HG02938 (cell line): Measurements from ENCODE around the gene STK40.

ENCODE experiments used
- ATAC-seq: cut with Tn5 transposase; IDR thresholded peaks from one replicate; pipeline ENCODE4 v1.9.1; 2021; ENCODE audit warnings: mild to moderate bottlenecking, moderate library complexity; ENCODE audit not compliant: unreplicated experiment

Gene STK40

DNA sequence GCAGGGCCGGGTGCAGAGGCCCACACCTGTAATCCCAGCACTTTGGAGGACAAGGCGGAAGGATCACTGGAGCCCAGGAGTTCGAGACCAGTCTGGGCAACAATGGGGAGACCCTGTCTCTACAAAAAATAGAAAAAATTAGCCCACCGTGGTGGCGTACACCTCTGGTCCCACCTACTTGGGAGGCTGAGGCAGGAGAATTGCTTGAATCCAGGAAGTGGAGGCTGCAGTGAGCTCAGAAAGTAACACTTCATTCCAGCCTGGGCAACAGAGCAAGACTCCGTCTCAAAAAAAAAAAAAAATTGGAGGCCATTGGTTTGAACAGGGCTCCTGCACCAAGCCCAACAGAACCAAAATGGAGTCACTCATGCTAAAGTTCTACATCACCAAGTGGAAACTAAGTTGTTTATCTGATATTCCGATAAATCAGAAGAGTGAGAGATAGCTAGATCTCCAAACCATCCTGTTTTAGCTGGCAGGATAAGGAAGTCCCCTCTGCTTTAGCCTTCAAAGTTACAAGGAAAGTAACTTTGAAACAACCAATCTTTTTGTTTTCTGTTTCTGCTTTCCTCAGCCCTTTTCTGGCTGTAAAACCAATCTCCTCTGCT, 12.8 kb upstream of the STK40 start:
- no peak for ATAC-seq

DNA sequence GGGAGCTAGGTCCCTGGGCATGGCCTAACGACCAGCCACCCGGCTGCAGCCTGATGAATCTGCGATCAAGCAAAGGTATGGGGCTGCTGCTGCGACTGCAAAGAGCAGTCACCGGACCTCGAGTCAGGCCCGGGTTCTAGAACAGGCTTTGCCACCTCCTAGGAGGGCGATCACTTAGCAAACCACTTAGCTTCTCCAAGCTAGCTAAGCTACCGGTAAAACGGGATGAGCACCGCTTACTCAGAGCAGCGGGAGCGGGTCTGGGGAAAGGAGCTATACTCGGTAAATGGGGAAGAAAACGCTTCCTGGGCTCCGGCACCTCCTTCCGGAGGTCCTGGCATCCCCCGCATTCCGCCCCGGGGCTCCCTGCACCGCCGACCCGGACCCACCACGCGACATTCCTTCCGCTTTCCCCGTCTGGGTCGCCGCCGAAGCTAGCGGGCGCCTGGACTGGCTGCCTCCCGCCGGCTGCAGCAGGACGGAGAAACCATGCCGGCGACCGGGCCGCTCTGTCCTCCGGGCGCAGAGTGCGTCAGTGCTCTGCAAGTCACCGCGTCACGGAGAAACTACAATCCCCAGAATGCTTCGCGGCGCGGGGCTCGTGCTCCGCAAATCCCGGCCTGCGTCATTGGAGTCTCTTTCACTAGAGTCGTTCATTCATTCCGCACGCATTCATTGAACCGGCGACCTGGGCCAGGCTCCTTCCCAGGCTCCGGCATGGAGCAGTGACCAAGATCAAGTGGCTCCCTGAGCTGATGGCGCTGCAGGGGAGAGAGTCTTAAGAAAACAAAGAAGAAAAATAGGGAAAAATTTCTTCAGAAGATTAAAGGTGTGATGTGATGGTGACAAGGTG, 11.9 kb upstream of the STK40 start, which contains the start of gene LSM10:
TSS of gene LSM10 (minus strand) at position 531 of the 853 bp plus-strand sequence. CDS start 3,779 bp downstream, outside the sequence.
- ATAC-seq = peak; percentile 82

DNA sequence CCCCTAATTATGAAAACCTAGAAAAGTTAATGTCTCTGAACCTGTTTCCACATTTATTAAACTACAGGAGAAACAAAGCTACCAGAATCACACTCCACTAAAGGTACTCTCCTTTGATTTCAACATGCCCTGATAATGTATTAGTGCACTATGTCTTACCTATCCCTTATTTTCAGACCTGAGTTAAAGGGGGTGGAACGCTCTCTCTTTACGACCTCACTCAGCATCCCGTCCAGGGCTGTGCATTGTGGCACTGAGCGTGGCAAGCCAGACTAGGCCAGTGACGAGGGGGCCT, 11.3 kb upstream of the STK40 start:
- no peak for ATAC-seq

DNA sequence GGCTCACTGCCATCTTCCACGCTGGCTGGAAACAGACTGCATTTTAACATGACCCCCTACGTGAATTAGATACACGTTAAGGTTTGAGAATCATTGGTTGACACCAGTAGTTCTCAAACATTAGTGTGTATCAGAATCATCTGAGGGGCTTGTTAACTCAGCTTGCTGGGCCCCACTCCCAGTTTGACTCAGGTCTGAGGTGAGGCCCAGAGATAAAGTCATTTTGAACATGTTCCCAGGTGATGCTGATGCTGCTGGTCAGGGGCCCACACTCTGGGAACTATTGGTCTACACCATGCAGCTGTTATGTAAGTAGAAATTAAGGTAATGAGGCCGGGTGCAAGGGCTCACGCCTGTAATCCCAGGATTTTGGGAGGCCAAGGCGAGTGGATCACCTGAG, 10.6 kb upstream of the STK40 start:
- ATAC-seq = no peak

DNA sequence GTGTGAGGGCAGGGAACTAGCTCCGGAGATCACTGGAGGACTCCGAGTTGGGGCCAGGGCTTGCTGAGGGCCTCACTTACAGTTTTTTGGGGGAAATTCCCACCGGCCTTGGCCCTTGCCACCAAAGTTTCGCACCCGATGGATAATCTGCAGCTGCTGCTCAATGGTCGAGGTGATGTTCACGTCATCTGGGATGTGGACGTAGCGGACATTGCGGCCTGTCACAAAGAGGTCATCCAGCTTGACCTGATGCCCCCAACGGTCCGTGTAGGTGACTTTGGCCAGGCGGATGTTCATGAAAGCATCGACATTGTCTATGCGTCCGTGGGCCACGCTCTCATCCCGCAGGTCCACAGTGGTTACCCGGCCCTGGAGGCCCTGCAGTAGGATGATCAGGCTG, 8.0 kb upstream of the STK40 start:
- no peak for ATAC-seq

DNA sequence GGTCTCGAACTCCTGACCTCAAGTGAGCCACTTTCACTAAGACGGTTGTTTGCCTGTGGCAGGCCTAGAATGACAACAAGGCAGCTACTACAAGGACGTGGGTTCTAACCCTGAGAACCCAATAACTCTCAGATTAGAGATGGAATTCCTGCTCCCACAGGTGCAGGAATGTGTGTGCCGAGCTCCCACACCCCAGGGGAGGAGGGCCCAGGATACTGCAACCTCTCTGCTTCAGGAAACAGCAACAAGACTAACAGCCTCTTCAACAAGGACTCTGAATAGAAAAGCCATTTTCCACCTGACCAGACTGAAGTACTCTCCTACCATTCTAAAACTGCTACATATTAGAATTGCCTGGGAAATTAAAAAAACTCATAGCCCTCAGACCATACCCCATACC, 7.1 kb upstream of the STK40 start:
- no peak for ATAC-seq

DNA sequence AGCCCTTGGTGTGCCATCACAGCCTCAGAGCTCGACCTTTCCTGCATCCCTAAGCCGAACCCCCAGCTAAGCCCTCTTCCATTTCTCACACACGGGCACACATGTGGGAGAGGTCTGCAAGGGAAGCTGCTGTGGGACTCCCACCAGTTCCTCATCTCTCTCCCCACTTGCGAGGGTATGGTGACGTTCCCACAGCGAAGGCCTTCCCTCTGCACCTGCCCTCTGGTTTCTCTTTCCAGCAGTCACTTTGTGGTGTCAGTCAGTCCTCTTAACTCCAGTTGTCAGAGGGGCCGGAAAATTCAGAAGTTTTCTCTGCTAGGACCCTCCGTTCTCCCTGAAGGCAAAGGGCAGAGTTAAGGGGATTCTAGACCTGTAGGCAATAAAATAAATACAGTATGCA, 5.5 kb upstream of the STK40 start:
- ATAC-seq = no peak

DNA sequence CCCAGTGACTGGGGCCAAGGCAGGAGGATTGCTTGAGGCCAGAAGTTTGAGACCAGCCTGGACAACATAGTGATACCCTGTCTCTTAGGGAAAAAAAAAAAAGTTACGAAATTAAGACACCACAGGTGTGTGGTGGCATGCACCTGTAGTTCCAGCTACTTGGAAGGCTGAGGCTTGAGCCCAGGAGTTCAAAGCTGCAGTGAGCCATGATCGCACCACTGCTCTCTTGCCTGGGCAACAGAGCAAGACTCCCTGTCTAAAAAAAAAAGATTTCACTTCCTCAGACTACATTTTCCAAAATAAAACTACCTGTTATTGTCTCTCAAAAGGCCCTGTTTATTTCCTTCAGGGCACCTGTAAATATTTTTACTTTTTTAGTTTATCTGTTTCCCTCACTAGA, 4.7 kb upstream of the STK40 start:
- no peak for ATAC-seq

DNA sequence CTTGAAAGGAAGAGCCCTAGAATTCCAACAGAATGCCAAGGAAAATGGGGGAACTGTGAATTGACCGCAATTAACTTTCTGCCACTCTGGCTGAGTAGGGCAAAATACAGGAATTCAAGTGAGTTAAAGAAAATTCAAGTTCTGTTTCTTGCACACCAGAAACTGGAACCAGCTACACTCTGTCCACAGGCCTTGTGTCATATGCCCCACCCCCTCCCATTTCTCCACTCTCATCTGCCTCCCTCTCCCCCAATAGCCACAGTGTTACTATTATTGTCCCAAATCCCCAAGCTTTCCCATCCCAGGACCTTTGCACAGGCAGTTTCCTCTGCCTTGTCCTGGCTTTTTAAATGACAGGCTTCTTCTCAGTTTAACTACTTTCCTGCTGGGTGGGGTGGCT, 4.3 kb upstream of the STK40 start:
- ATAC-seq = no peak

DNA sequence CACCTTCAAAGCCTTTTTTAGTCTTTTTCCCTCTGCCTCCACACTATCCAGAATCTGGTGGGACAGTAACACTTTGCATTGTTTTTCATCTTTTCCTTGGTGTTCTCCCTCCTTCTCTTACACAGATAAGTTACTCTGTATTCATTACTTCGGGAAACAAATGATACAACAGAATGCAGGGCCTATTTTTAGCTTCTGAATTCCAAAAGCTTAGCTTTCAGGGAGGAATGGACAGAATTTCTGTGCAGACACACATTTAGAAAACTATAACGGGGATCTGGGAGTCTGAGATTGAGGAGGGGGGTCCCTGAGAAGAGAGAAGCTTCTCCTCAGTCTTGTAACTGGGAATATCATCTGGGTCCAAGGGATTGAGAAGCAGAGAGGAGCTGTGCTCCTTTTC, 3.5 kb upstream of the STK40 start:
- no peak for ATAC-seq

DNA sequence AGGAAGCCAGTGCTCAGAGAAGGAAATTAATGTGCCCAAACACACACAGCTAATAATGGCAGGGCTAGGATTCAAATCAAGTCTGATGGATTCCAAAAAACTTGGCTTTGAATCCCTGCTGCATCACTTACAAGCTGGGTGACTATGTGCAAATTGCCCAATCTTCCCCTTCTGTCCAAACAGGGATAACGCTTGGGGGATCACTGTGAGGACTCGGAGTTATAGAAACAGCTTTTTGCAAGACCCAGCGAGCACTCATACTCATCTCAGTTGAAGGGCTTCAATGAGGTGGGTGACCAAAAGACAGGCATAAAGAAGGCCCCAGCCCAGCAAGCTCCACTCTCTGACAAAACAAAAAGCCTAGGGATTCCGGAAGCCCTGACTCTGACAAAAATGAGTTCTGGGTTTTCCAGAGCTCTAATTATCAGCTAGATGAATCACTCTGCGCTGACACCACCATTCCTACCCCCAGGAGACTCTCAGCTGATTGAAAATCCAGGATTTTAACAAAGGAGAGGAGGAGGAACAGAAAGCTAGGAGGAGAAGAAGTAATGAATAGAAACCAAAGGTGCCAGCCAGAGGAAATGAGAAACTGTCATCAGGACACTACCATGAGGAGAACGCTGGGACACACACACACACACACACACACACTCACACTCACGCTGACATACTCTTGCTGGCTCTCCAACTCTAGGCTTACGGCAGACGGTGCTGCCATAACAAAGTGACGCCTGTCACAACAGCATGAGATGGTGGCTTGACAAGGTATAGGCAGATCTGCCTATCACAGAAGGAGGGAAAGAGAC, 1.6 kb upstream of the STK40 start:
- no peak for ATAC-seq

DNA sequence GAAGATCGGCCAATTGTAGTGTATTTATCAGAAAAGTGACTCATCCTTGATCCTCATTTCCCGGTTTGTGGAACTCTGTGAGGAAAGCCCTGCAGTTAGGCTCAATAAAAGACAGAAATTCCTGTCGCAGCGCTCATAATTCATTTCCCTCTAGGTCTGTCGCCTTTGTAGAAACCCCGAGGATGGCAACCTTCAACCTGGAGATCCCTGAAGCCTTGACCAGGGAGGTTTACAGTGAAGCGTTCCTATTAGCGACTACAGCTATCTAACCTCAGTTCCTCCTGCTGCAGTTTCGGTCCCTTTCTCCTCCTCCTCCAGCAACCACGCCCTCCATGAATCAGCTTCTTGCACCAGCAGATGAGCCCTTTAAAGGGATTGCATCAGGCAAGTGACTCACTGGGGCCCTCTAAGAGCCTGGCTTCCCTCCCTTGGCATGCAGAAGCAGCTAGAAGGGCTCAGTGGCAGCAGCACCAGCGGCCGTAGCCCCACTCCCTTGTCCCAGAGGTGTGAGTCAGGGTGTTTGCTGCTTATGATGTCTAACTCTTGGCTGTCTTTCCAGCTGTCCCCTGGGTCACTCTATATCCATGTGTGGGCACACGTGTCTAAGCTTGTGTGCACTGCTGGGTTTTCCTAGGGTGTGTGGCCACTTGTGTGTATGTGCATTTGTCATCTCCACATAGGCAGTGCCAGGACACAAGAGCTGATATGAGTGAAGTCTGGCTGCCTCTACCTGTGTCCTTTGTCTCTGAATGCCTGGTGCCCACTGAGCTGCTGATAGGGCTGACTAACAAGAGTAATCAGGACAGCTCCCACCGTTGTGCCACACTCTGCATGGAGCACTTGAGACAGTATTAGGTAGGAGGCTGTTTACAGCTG, 779 bp upstream of the STK40 start:
- peak; percentile 43 for ATAC-seq

DNA sequence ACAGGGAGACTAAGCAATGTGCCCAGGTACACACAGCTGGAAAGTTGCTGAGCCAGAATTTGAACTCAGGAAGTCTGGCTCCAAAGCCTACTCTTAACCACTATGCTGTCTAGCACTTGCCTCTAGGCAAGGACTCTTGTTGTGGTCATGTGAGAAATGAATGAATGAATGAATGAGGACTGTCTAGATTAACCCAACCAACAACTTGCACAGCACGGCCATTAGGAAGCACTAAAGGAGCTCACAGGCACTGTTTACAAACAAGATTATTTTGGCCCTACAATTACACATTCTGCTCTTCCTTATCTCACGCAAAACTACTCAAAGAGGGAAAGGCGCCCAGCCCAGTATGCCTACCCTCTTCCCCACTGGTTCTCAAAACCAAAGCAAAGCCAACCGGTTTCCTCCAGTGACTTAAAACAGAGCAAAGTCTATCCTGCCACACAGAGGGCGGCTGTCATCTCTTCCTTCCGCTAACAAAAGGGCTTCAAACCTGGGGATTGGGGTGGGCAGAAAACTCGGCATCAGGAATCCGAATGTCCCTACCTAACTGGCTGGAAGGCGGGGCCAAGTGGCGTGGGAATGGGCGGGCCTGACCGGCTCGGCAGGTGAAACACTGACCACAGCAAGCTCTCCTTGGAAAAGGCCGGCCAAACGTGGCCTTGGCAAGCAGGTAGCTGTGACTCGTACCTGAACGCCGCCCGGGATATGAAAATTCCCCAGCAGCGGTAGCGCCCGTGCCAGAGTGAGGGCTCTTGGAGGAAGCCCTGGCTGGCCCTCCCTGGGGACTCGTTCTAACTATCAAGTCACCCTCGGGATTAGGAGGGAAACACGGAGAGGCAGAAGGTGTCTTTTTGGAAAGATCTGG, 948 bp downstream of the STK40 start:
- ATAC-seq = no peak

DNA sequence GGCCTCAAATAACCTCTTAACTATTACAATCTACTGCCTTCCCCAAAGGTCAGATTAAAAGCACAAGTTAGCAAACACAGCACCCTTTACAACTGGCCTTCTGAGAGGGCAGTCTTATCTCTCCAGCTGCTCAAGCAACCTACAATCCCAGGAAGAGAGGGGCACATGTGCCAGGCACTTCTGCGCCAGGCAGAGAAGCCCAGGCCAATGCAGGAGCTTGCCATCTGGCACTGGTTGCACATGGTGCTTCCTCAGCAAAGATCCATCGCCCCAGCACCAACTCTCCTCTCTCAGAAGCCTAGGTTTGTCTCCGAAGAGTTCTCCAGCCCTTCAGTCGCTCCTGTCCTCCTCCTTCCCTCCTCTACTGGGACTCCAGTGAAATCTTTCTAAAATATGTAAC, 2.5 kb downstream of the STK40 start:
- no peak for ATAC-seq

DNA sequence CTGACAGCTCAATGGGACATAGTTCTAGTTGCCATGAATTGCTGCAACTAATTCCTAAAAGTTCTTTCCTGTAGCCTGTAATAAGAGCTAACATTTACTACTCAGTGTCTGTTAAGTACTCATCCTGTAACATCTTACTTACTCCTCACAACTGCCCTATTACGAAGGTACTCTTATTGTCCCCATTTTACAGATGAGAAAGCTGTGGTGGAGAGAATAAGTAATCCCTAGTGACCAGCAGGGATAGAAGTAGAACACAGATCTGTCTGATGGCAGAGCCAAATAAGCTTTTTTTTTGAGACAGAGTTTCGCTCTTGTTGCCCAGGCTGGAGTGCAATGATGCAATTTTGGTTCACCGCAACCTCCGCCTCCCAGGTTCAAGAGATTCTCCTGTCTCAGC, 3.1 kb downstream of the STK40 start:
- no peak for ATAC-seq

DNA sequence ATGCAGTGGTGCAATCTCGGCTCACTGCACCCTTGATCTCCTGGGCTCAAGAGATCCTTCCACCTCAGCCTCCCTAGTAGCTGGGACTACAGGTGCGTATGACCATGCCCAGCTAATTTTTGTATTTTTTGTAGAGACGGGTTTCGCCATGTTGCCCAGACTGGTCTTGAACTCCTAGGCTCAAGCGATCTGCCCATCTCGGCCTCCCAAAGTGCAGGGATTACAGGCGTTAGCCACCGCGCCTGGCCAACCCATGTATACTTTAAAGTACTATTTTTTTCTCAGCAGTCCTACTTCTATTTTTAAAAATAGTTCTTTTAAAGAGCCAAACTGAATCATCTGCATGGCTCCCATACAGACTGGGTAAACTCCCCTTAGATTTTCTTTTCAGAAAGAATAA, 3.5 kb downstream of the STK40 start:
- ATAC-seq = no peak

DNA sequence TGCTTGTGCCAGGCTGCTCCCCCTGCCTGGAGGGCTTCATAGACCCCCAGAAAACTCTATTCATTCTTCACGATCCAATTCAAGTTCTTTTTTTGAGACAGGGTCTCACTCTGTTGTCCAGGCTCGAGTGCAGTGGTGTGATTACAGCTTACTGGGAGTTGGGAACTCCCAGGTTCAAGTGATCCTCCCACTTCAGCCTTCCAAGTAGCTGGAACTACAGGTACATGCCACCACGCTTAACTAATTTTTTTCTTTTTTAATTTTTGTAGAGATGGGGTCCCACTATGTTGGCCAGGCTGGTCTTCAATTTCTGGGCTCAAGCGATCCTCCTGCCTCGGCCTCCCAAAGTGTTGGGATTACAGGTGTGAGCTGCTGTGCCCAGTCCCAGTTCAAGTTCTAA, 4.3 kb downstream of the STK40 start:
- no peak for ATAC-seq

DNA sequence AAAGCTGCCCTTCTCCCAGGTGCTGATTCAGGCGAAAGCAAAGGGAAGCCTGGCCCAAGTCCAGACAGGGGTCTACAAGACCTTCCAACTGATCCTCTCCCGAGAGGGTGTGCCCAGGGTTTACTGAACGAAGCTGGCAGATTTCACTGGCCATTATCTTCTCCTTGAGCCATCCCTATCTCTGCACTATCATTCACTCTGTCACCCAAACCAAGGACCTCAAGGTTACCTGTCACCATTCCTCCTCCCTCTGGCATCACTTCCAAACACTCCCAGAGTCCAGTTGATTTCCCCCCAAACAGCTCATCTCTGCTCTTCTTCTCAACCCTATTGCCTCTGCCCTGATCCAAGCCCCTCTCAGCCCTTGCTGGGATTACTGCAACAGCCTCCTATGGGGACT, 4.9 kb downstream of the STK40 start:
- ATAC-seq = no peak

DNA sequence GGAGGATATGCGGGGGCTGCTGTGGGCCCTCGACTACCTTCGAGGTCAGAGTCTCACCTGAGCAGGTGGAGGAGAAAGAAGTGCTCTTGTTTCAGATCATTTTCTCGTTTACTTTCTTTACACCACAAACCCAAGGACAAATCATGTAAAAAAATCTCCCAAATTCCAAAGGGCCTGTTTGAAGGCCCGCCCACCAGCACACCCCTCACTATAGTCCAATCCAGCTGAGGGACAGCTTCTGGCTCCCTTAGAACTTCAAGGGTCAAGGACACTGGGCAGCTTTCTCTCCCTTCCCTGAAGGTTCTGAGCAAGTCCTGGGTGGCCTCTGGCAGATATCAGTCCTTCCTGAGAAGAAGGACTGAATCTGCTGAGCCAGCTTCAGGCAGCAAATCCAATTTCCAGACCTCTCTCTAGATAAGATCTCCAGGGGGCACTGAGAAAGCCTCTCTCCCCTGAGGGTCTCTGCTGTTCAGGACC, 5.5 kb downstream of the STK40 start:
- no peak for ATAC-seq
